HepG2 (cell line): Measurements from ENCODE around the gene ZFAND3. TPM values are rescaled to one million over a fixed set of nuclear protein-coding genes. Genes with fewer than 3 reads are reported as not detected.

Experiments used
- ATAC-seq: fragments of 200-7000 bp; cut with Tn5 transposase; 3 replicates; pipeline ENCODE4 v1.9.1; 2020; ENCODE audit warnings: mild to moderate bottlenecking, moderate library complexity
- BruUV-seq: library from RNA; stranded (reverse); fragments of 400-500 nt; replicated peaks from 2 replicates; lab custom pipeline; 2021; lab: Mats Ljungman, UMichigan
- CTCF ChIA-PET: fragments of 300-600 bp; formaldehyde crosslinking; extraction: SDS; loops from one replicate; lab custom pipeline; 2021; ENCODE audit warnings: low total read pairs, inconsistent platforms, low intra/inter-chr PET ratio; lab: Yijun Ruan, JAX
- POLR2A ChIA-PET: fragments of 350-600 bp; sonication (Branson Sonifier 250); formaldehyde crosslinking; loops from one replicate; lab custom pipeline; 2020; ENCODE audit warnings: antibody characterized with exemption, inconsistent platforms; lab: Yijun Ruan, JAX
- DNase-seq: peaks from one replicate; pipeline ENCODE4 v3.0.0-alpha.2; 2015; ENCODE audit warnings: low spot score
- FAIRE-seq: peaks from 3 replicates; lab custom pipeline; 2011; peaks lifted over from hg19 to GRCh38; lab: Jason Lieb, UNC
- H2AFZ ChIP-seq: one replicate; pipeline ENCODE4 v1.6.1; 2011; ENCODE audit warnings: low read length, inconsistent platforms
- H3K27ac ChIP-seq: fragments of 300-600 bp; 3 replicates; pipeline ENCODE4 v1.8.0; 2011; ENCODE audit warnings: mixed run types, mild to moderate bottlenecking, mixed read lengths, low read length, inconsistent platforms; ENCODE audit not compliant: insufficient read depth; ENCODE audit errors: extremely low read length
- H3K27me3 ChIP-seq, 2 experiments: fragments of 200-600 bp in 1 of 2; 2 replicates in 1 of 2; 3 replicates in 1 of 2; pipeline versions ENCODE4 v1.6.0 to v1.8.0; 2011; ENCODE audit warnings: low read length in 2 of 2, mild to moderate bottlenecking in 2 of 2, moderate library complexity in 2 of 2, inconsistent platforms in 1 of 2; ENCODE audit not compliant: insufficient read depth in 2 of 2, control insufficient read depth in 1 of 2
- H3K36me3 ChIP-seq, 2 experiments: fragments of 200-600 bp in 1 of 2; replicated peaks in 1 of 2; 2 replicates in 1 of 2; 3 replicates in 1 of 2; pipeline versions ENCODE4 v1.5.1 to v1.8.0; 2011; ENCODE audit warnings: low read length in 2 of 2, inconsistent platforms in 1 of 2; ENCODE audit not compliant: insufficient read depth in 2 of 2, control insufficient read depth in 1 of 2
- H3K4me1 ChIP-seq: 2 replicates; pipeline ENCODE4 v1.5.1; 2012; ENCODE audit warnings: low read length, inconsistent platforms; ENCODE audit not compliant: insufficient read depth
- H3K4me2 ChIP-seq: 2 replicates; pipeline ENCODE4 v1.6.0; 2011; ENCODE audit warnings: low read depth, low read length, inconsistent platforms
- H3K4me3 ChIP-seq, 3 experiments: fragments of 200-600 bp in 1 of 3; sonication (generic), shearing (Covaris generic) in 1 of 3; replicated peaks in 1 of 3; 2 replicates each; pipeline ENCODE4 v1.5.1; 2011 to 2016; ENCODE audit warnings: low read length in 3 of 3, inconsistent platforms in 2 of 3, low read depth in 2 of 3, mild to moderate bottlenecking in 2 of 3, control low read depth in 1 of 3, mixed read lengths in 1 of 3; ENCODE audit not compliant: insufficient read depth in 1 of 3
- H3K79me2 ChIP-seq: one replicate; pipeline ENCODE4 v1.6.1; 2011; ENCODE audit warnings: low read length, inconsistent platforms; ENCODE audit not compliant: insufficient read depth
- H3K9ac ChIP-seq: 2 replicates; pipeline ENCODE4 v1.6.0; 2011; ENCODE audit warnings: mild to moderate bottlenecking, low read depth, low read length, inconsistent platforms; ENCODE audit not compliant: insufficient read depth
- H3K9me3 ChIP-seq: 2 replicates; pipeline ENCODE4 v1.5.1; 2012; ENCODE audit warnings: mild to moderate bottlenecking, low read length
- H4K20me1 ChIP-seq: 2 replicates; pipeline ENCODE4 v1.6.0; 2011; ENCODE audit warnings: inconsistent platforms, mild to moderate bottlenecking, low read length, moderate library complexity; ENCODE audit not compliant: insufficient read depth
- AGO1 ChIP-seq: fragments of 200-400 bp; formaldehyde crosslinking; IDR thresholded peaks from 2 replicates; pipeline ENCODE4 v1.6.1; 2017; ENCODE audit warnings: mild to moderate bottlenecking, low read depth, low read length, moderate library complexity; ENCODE audit not compliant: poor library complexity, severe bottlenecking
- E2F2 ChIP-seq: sonication (generic); formaldehyde crosslinking; IDR thresholded peaks from 2 replicates; pipeline ENCODE4 v1.4.0; 2020; ENCODE audit warnings: missing genetic modification reagents, borderline replicate concordance
- FOSL2 ChIP-seq: sonication (generic); formaldehyde crosslinking; IDR thresholded peaks from 2 replicates; pipeline ENCODE4 v1.4.0; 2020; ENCODE audit warnings: missing genetic modification reagents
- GFI1 ChIP-seq: sonication (generic); formaldehyde crosslinking; IDR thresholded peaks from 2 replicates; pipeline ENCODE4 v1.5.0; 2020; ENCODE audit warnings: missing genetic modification reagents, mild to moderate bottlenecking, borderline replicate concordance
- HCFC1 ChIP-seq: fragments of 150-350 bp; IDR thresholded peaks from 2 replicates; pipeline ENCODE4 v1.6.1; 2014; ENCODE audit warnings: low read depth, low read length
- HMG20B ChIP-seq: conservative IDR thresholded peaks from 2 replicates; pipeline ENCODE4 v1.6.1; 2016; ENCODE audit warnings: missing genetic modification reagents, missing compliant biosample characterization
- HNRNPUL1 ChIP-seq: fragments of 200-400 bp; formaldehyde crosslinking; IDR thresholded peaks from 2 replicates; pipeline ENCODE4 v1.6.1; 2017; ENCODE audit warnings: low read depth, mild to moderate bottlenecking, low read length, moderate library complexity
- JARID2 ChIP-seq: sonication (generic); formaldehyde crosslinking; IDR thresholded peaks from 2 replicates; pipeline ENCODE4 v1.8.1; 2023; ENCODE audit warnings: missing genetic modification reagents, inconsistent platforms; ENCODE audit not compliant: insufficient replicate concordance
- JDP2 ChIP-seq: sonication (generic); formaldehyde crosslinking; IDR thresholded peaks from 2 replicates; pipeline ENCODE4 v1.8.1; 2022; ENCODE audit warnings: missing genetic modification reagents, borderline replicate concordance
- KLF11 ChIP-seq: IDR thresholded peaks from 2 replicates; pipeline ENCODE4 v1.6.1; 2016; ENCODE audit warnings: missing compliant biosample characterization
- KLF6 ChIP-seq: IDR thresholded peaks from 2 replicates; pipeline ENCODE4 v1.8.0; 2016; ENCODE audit warnings: missing biosample characterization, missing genetic modification reagents
- MEIS2 ChIP-seq: sonication (generic); formaldehyde crosslinking; IDR thresholded peaks from 2 replicates; pipeline ENCODE4 v1.9.0; 2021; ENCODE audit warnings: mild to moderate bottlenecking, missing genetic modification reagents
- PCBP2 ChIP-seq: fragments of 200-400 bp; formaldehyde crosslinking; optimal IDR thresholded peaks from 2 replicates; pipeline ENCODE3; 2018; ENCODE audit warnings: low read length, low read depth; ENCODE audit not compliant: poor library complexity, severe bottlenecking
- PHF21A ChIP-seq: sonication (generic); formaldehyde crosslinking; IDR thresholded peaks from 2 replicates; pipeline ENCODE4 v1.5.0; 2020; ENCODE audit warnings: mild to moderate bottlenecking, missing genetic modification reagents
- RARA ChIP-seq: IDR thresholded peaks from 2 replicates; pipeline ENCODE4 v1.6.1; 2016; ENCODE audit warnings: missing genetic modification reagents, missing compliant biosample characterization
- TRIM24 ChIP-seq: sonication (generic); formaldehyde crosslinking; IDR thresholded peaks from 2 replicates; pipeline ENCODE4 v1.8.0; 2022; ENCODE audit warnings: mild to moderate bottlenecking, missing genetic modification reagents
- ZBTB10 ChIP-seq: sonication (generic); formaldehyde crosslinking; IDR thresholded peaks from 2 replicates; pipeline ENCODE4 v1.4.0; 2020; ENCODE audit warnings: missing genetic modification reagents, borderline replicate concordance
- ZNF292 ChIP-seq: sonication (generic); formaldehyde crosslinking; IDR thresholded peaks from 2 replicates; pipeline ENCODE4 v1.8.1; 2022; ENCODE audit warnings: mild to moderate bottlenecking, low read depth, missing genetic modification reagents, borderline replicate concordance
- ZNF432 ChIP-seq: sonication (generic); formaldehyde crosslinking; IDR thresholded peaks from 2 replicates; pipeline ENCODE4 v1.5.0; 2020; ENCODE audit warnings: missing genetic modification reagents, mild to moderate bottlenecking, borderline replicate concordance
- ZNF460 ChIP-seq: sonication (generic); formaldehyde crosslinking; IDR thresholded peaks from 2 replicates; pipeline ENCODE4 v1.5.1; 2020; ENCODE audit warnings: missing genetic modification reagents, mild to moderate bottlenecking, borderline replicate concordance
- ZNF878 ChIP-seq: sonication (generic); formaldehyde crosslinking; IDR thresholded peaks from 2 replicates; pipeline ENCODE4 v1.8.1; 2023; ENCODE audit warnings: mild to moderate bottlenecking, missing genetic modification reagents, moderate library complexity
- ZSCAN12 ChIP-seq: sonication (generic); formaldehyde crosslinking; IDR thresholded peaks from 2 replicates; pipeline ENCODE4 v1.9.0; 2021; ENCODE audit warnings: mild to moderate bottlenecking, missing genetic modification reagents
- ZSCAN21 ChIP-seq: sonication (generic); formaldehyde crosslinking; IDR thresholded peaks from 2 replicates; pipeline ENCODE4 v1.8.0; 2022; ENCODE audit warnings: mild to moderate bottlenecking, missing genetic modification reagents, moderate library complexity, borderline replicate concordance
- WGBS: methylation state at CpG from one replicate; pipeline ENCODE4 v1.1.6; 2017; ENCODE audit warnings: low lambda C conversion rate; 5-methylcytosine and 5-hydroxymethylcytosine counted together
- in situ Hi-C: cut with HindIII; loops from 2 replicates; pipeline ENCODE4 v1.10.0; 2017; ENCODE audit warnings: low pct_unique_long_range_greater_than_20kb; ENCODE audit not compliant: extremely low pct_ligation_motif_present
- intact Hi-C: fragments of 100-400 bp; cut with micrococcal nuclease; formaldehyde crosslinking; loops from one replicate; pipeline ENCODE4 v1.10.0; 2022; ENCODE audit not compliant: unreplicated experiment
- polyA plus RNA-seq, 8 experiments: library from polyadenylated mRNA; depleted of rRNA in 3 of 8; stranded (reverse) in 7 of 8; unstranded in 1 of 8; fragments of >200 nt; fragmentation: Illumina TruSeq in 4 of 8; extraction: Trizol in 4 of 8; gene quantifications; 2 replicates each; pipeline versions ENCODE4 v1.2.1 to v1.2.3, GENCODE V29; 2011 to 2016; ENCODE audit warnings: low read depth in 4 of 8, missing spikeins in 1 of 8, mixed read lengths in 1 of 8; ENCODE audit not compliant: insufficient read depth in 1 of 8
- total RNA-seq, 5 experiments: library from RNA; depleted of rRNA; stranded (reverse); fragments of >200 nt; fragmentation: Illumina TruSeq; extraction: Trizol; gene quantifications; 2 replicates each; pipeline ENCODE4 v1.2.3, GENCODE V29; 2016; ENCODE audit warnings: low read depth in 1 of 5

The ZFAND3 gene
- total and polyA plus RNA-seq, 2 of the 13 experiments (the other 11 are each of a cell fraction or from before 2014, with no cell fraction given): 16.4 to 17.1 TPM

GRCh38 chr6:38016824-38017223 lies 197.3 kb downstream of the ZFAND3 start (continued):
- no peak for TF ChIP-seq AGO1
- no peak for TF ChIP-seq PCBP2
- TF ChIP-seq ZNF432 (CRISPR knock-in tag): no peak
- TF ChIP-seq PHF21A (CRISPR knock-in tag): no peak
- TF ChIP-seq ZSCAN12: no peak

- intact Hi-C loops: loop anchor here (5.0 to 10.0 kb wide), 2 partner anchors 324 to 474 kb away; partner anchors contain the start of gene MDGA1
- TF ChIP-seq ZNF292 (CRISPR knock-in tag): 0 out of 2 replicates have a peak, but pooled peaks have one; percentile 27
- no peak for TF ChIP-seq HMG20B (CRISPR knock-in tag)
- TF ChIP-seq KLF11 (CRISPR knock-in tag): no peak
- TF ChIP-seq GFI1: no peak
- no peak for TF ChIP-seq HCFC1
- TF ChIP-seq HNRNPUL1: no peak
- no peak for TF ChIP-seq JDP2
- TF ChIP-seq ZBTB10: no peak
- no peak for TF ChIP-seq JARID2 (CRISPR knock-in tag)
- TF ChIP-seq ZNF460: no peak
- TF ChIP-seq TRIM24 (CRISPR knock-in tag): no peak
- TF ChIP-seq ZNF878 (CRISPR knock-in tag): no peak
- TF ChIP-seq FOSL2 (CRISPR knock-in tag): no peak
- no peak for TF ChIP-seq KLF6 (CRISPR knock-in tag)
- no peak for TF ChIP-seq MEIS2 (CRISPR knock-in tag)
- no peak for TF ChIP-seq E2F2 (CRISPR knock-in tag)
- TF ChIP-seq ZSCAN21 (CRISPR knock-in tag): no peak
- TF ChIP-seq RARA (CRISPR knock-in tag): no peak
Observed at GRCh38 chr6:38018755-38019165, 199.2 kb downstream of the ZFAND3 start.

More at GRCh38 chr6:38018755-38019165, 199.2 kb downstream of the ZFAND3 start:
- no TSS peak for BruUV-seq
- Histone ChIP-seq H3K27ac (peak overlapping the region; percentile 22), H3K36me3 (peaks cover 0 to 2% of the 10 kb centered on the region in 2 experiments; a peak in 1 of 5 replicates), H3K9ac (no peak overlapping the region), H3K9me3 (no peaks in the 10 kb centered on the region), H3K4me2 (no peak overlapping the region), H4K20me1 (peaks cover under 1% of the 10 kb centered on the region; the same call in 1 of the 2 replicates), H2AFZ (no peak overlapping the region), H3K4me3 (no peak overlapping the region), H3K4me1 (peaks cover 11% of the 10 kb centered on the region), H3K27me3 (no peaks in the 10 kb centered on the region), H3K79me2 (no peaks in the 10 kb centered on the region)
- in situ Hi-C loops: no loop called here
- no peak for FAIRE-seq
- peak; percentile 72 for DNase-seq
- CTCF ChIA-PET: no interaction called here
- peak; percentile 76 for ATAC-seq
- POLR2A ChIA-PET: no interaction called here
- 88% methylated on average over 2 of the region's 2 CpGs for WGBS
